Adipocyte (in vitro differentiated cells): ENCODE measurements around the gene MRAP.
A peak's percentile ranks its signal among the peaks of the same experiment; 100 is the strongest.

Experiments
- DNase-seq: peaks from one replicate; pipeline ENCODE4 v3.0.0-alpha.2; 2015; ENCODE audit warnings: low read depth
- H3K27me3 ChIP-seq: replicated peaks from 2 replicates; pipeline ENCODE4 v1.7.0; 2013; ENCODE audit warnings: mild to moderate bottlenecking, low read length, moderate library complexity; ENCODE audit not compliant: control insufficient read depth, insufficient read depth
- H3K36me3 ChIP-seq: 2 replicates; pipeline ENCODE4 v1.7.0; 2013; ENCODE audit warnings: low read length, mild to moderate bottlenecking, moderate library complexity; ENCODE audit not compliant: control insufficient read depth, insufficient read depth, severe bottlenecking
- H3K4me1 ChIP-seq: 2 replicates; pipeline ENCODE4 v1.7.0; 2013; ENCODE audit warnings: mild to moderate bottlenecking, low read length, moderate library complexity; ENCODE audit not compliant: control insufficient read depth, insufficient read depth
- H3K4me3 ChIP-seq: 2 replicates; pipeline ENCODE4 v1.7.0; 2013; ENCODE audit warnings: mild to moderate bottlenecking, low read length, moderate library complexity
- H3K9ac ChIP-seq: 2 replicates; pipeline ENCODE4 v1.7.0; 2013; ENCODE audit warnings: mild to moderate bottlenecking, low read length, moderate library complexity
- H3K9me3 ChIP-seq: 2 replicates; pipeline ENCODE4 v1.7.0; 2013; ENCODE audit warnings: mild to moderate bottlenecking, low read length, moderate library complexity; ENCODE audit not compliant: control insufficient read depth

The MRAP gene

DNA sequence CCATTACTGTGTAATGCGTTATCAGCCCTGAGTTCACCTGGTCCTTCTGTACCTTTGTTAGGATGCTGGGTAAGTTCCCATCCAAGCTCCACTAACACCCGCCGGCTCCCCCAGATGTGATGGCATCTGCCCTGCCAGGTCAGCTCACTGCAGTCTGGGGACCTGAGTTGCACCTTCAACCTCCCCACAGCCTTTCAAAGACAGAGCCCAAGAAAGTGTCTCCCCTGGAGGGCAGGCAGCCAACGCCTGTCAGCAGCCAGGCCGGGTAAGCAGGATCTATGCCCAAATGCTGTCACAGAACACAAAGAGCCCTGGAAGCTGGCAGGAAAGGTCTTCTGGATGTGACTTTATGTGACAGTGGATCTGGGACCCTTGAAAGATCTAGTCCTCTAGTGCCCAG lies 13.7 kb downstream of the MRAP start:
- Histone ChIP-seq H3K4me3 (no peak overlapping the region), H3K27me3 (no peaks in the 10 kb centered on the region), H3K9ac (no peak overlapping the region), H3K4me1 (peaks cover 9% of the 10 kb centered on the region), H3K9me3 (no peaks in the 10 kb centered on the region), H3K36me3 (peaks cover 84% of the 10 kb centered on the region)
- no peak for DNase-seq

DNA sequence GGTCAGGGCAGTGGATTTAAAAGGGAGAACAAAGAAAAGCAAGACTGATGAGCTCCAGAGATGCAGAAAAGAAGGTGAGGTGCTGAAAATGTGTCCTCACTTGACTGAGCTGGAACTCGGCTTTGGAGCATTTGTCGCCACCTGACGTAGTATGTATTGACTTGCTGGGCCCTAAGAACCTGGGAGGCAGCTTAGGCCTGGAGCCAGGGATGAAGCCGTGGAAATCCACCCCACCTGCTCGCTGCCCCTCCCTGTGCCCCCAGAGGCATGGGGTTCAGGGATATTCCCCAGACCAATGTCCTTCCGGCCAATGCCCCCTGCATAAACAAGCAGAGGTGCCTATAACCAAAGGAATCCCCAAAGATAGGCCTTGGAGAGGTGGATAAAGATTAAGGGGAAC lies 14.3 kb downstream of the MRAP start:
- Histone ChIP-seq H3K36me3 (peaks cover 88% of the 10 kb centered on the region), H3K4me3 (no peak overlapping the region), H3K9ac (no peak overlapping the region), H3K27me3 (no peaks in the 10 kb centered on the region), H3K9me3 (no peaks in the 10 kb centered on the region), H3K4me1 (peaks cover 9% of the 10 kb centered on the region)
- no peak for DNase-seq

DNA sequence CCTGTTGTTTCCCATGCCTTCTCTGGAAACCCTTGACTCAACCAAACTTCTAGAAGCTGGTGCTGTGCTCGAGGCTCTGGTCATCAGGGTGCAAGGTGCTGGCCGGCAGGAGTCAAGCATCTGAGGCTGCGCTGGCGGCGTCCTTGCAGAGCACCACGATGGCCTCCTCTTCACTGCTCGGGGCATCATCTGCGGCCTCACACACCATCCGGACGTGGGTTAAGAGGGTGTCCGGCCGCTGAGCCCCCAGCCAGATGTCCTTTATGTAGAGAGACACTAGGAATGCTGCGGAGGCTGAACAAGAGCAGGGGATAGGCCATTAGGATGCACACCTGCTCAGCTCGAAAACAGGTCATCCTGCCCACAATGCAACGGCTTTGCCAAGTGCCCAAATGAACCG lies 16.2 kb downstream of the MRAP start:
- no peaks in the 10 kb centered on the region for H3K27me3 ChIP-seq
- peaks cover 12% of the 10 kb centered on the region for H3K4me1 ChIP-seq
- H3K9ac ChIP-seq, result no peak overlapping the region
- no peaks in the 10 kb centered on the region for H3K9me3 ChIP-seq
- peaks cover 92% of the 10 kb centered on the region for H3K36me3 ChIP-seq
- no peak overlapping the region for H3K4me3 ChIP-seq
- no peak for DNase-seq

GRCh38 chr21:32315511-32316281 lies 17.0 kb downstream of the MRAP start:
- Histone ChIP-seq H3K4me1 (peaks cover 12% of the 10 kb centered on the region), H3K36me3 (peaks cover 95% of the 10 kb centered on the region), H3K9ac (no peak overlapping the region), H3K27me3 (no peaks in the 10 kb centered on the region), H3K9me3 (no peaks in the 10 kb centered on the region), H3K4me3 (no peak overlapping the region)
- DNase-seq, result no peak

DNA sequence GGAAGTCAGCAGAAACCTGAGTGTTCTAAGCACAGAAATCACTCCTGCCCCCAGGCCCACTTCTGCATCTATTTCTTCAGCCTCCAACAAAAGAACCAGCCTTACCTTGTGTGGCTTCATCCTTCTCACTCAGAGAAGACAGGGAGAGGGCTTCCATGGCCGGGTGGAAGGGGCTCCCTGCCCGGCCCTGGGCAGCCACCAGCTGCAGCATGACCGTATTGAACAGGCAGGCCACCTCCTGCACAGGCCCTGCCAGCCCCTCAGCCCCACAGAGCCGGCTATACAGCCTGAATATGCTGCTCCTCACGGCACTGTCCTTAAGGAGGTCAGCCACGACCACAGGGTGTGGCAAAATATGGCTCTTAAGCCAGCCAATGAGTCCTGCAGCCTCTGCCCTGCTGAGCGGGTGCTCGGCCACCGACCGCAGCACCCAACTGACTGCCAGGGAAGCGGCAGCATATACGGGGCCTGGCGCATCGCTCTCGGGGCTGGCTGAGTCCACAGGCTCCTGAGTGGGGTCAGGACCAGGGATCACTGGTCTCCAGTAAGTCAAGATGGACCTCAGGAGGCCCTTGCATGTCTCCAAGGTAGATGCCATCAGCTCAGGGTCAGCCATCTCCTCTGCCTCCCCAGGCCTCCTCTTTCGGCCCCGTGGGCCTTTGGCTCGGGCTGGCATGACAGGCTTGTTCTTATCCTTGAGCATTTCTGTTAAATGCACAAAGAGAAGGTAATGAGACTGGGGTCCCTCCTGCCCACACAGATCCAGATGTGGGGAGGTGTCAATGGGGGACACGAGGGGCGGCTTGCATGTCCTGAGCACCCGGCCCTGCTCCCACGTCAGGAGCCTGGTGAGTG lies 17.9 kb downstream of the MRAP start:
- no peaks in the 10 kb centered on the region for H3K9me3 ChIP-seq
- H3K27me3 ChIP-seq, result no peaks in the 10 kb centered on the region
- H3K36me3 ChIP-seq, result peaks cover 98% of the 10 kb centered on the region
- H3K9ac ChIP-seq, result no peak overlapping the region
- no peak overlapping the region for H3K4me3 ChIP-seq
- DNase-seq, result no peak
- H3K4me1 ChIP-seq, result peaks cover 12% of the 10 kb centered on the region

DNA sequence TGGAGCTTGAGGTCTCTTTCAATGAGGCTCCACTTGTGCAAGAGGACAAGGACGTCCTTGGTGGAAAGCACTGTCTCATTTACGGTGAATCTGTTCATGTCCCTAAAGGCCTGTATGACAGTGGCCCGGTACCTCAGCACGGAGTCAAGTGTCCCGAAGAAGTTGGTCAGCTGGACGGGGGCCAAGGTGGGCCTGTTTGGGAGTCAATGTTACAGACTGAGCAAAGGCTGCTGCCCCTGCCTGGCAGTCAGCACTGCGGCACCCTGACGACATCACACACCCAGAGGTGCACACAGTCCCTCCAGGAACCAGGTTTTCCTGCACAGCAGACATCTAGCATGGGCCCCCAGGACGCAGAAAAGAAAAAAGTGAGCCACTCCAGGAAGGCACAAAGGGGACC lies 19.1 kb downstream of the MRAP start:
- no peak for DNase-seq
- H3K27me3 ChIP-seq, result no peaks in the 10 kb centered on the region
- H3K4me3 ChIP-seq, result no peak overlapping the region
- H3K9me3 ChIP-seq, result no peaks in the 10 kb centered on the region
- peaks cover 98% of the 10 kb centered on the region for H3K36me3 ChIP-seq
- peak overlapping the region; percentile 28 for H3K9ac ChIP-seq
- peaks cover 12% of the 10 kb centered on the region for H3K4me1 ChIP-seq

- Histone ChIP-seq H3K4me1 (peaks cover 12% of the 10 kb centered on the region), H3K36me3 (peaks cover 99% of the 10 kb centered on the region), H3K27me3 (no peaks in the 10 kb centered on the region), H3K9me3 (no peaks in the 10 kb centered on the region), H3K4me3 (no peak overlapping the region), H3K9ac (no peak overlapping the region)
- no peak for DNase-seq
These were observed 20.4 kb downstream of the MRAP start for GRCh38 chr21:32319012-32319411.

- Histone ChIP-seq H3K9me3 (no peaks in the 10 kb centered on the region), H3K27me3 (no peaks in the 10 kb centered on the region), H3K9ac (no peak overlapping the region), H3K36me3 (peaks cover 100% of the 10 kb centered on the region), H3K4me3 (no peak overlapping the region), H3K4me1 (peaks cover 12% of the 10 kb centered on the region)
- DNase-seq, result no peak
These were observed 21.4 kb downstream of the MRAP start for GRCh38 chr21:32320059-32320458.

DNA sequence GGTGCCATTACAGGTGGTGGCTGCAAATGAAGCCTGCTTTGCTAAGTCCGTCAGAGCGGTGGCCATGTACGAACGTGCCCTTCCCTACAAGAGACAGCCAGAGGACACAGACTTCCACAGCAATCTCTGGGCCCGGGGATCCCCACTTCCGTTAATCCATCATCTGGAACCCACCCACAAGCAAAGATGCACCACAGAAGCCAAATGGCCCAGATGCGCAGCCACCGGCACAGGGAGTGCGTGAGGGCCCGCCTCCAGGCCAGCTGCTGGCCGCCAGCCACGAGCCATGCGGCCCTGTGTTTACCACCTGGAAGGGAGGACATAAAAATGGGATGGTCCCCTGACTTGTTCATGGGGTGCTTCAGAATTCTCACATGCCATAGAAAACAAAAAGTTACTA lies 22.1 kb downstream of the MRAP start:
- Histone ChIP-seq H3K36me3 (peaks cover 100% of the 10 kb centered on the region), H3K9me3 (no peaks in the 10 kb centered on the region), H3K4me3 (no peak overlapping the region), H3K9ac (no peak overlapping the region), H3K27me3 (no peaks in the 10 kb centered on the region), H3K4me1 (peaks cover 9% of the 10 kb centered on the region)
- no peak for DNase-seq

DNA sequence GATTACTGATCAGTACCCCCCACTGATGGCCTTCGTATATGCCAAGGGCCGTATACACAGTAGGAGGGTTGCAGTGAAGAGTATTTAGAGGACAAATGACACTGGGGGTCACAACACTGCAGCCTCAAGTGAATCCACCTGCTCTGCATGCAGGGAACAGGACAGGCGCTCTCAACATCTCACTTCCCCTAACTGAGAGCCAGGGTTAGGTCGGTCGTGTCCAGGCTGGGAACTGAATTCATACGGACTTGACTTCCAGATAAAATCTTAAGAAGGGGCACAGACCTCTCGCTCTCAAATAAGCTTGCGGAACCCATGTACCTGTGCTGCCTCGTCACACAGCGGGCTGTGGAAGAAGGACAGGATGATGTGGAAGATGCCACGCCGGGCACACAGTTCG lies 22.8 kb downstream of the MRAP start:
- no peak for DNase-seq
- peaks cover 7% of the 10 kb centered on the region for H3K4me1 ChIP-seq
- H3K27me3 ChIP-seq, result no peaks in the 10 kb centered on the region
- H3K9ac ChIP-seq, result no peak overlapping the region
- H3K36me3 ChIP-seq, result peaks cover 100% of the 10 kb centered on the region
- no peaks in the 10 kb centered on the region for H3K9me3 ChIP-seq
- no peak overlapping the region for H3K4me3 ChIP-seq

DNA sequence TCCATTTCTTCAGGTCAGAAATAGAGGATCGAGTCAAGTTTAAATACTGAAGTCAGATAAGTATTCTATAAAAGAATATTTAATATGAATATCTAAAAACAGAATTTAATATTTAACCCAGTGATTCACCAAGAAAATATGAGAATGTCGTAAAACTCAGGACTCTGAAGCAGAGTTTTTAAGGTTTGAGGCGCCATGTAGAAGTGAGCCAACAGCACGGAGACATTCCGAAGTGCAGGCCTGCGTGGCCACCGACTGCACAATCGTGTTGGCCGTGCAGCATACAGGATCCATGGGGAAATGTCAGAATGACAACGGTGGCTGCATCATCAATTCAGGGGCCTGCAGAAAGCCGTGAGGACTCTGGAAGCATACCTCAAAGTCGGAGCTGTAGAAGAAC lies 23.4 kb downstream of the MRAP start:
- no peak overlapping the region for H3K9ac ChIP-seq
- no peak overlapping the region for H3K4me3 ChIP-seq
- no peaks in the 10 kb centered on the region for H3K27me3 ChIP-seq
- peaks cover 7% of the 10 kb centered on the region for H3K4me1 ChIP-seq
- H3K9me3 ChIP-seq, result no peaks in the 10 kb centered on the region
- H3K36me3 ChIP-seq, result peaks cover 100% of the 10 kb centered on the region
- DNase-seq, result no peak
